Measurements from ENCODE around the gene TPO.

The TPO gene

GRCh38 chr2:1588978-1589621, 175.8 kb downstream of the TPO start:
- DNase-seq (ENCODE audit: low spot score): no peak
- no peak for TF ChIP-seq CTCF (IDR thresholded peaks at IDR 0.05; ENCODE audit: extremely low read depth, missing control alignments)

GRCh38 chr2:1590596-1591460, 177.6 kb downstream of the TPO start:
- no peak for TF ChIP-seq CTCF (IDR thresholded peaks at IDR 0.05; ENCODE audit: extremely low read depth, missing control alignments)
- no peak for DNase-seq (ENCODE audit: low spot score)

DNA sequence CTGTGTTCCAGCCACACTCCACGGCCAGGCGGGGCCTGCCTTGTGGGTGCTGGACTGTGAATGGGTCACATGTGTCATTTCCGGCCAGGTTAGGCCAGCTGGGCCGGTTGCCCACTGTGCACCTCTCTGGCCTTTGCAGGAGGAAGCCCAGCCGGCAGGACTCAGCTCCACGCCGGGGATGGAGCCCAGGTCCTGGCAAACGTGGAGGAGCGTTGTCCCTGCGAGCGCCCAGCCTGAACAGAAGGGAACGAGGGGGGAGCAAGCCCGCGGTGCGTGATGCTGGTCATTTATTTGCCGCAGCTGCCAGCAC, 178.2 kb downstream of the TPO start:
- no peak for DNase-seq (ENCODE audit: low spot score)
- TF ChIP-seq CTCF (IDR thresholded peaks at IDR 0.05; ENCODE audit: extremely low read depth, missing control alignments): no peak

All from GM20000 (cell line).